ENCODE data around the gene SERPINB12. TPM values are rescaled to one million over a fixed set of nuclear protein-coding genes. Genes with fewer than 3 reads are reported as not detected.

The SERPINB12 gene
- total and polyA plus RNA-seq, 2 of the 13 experiments (the other 11 are each of a cell fraction or from before 2014, with no cell fraction given) = not detected

GRCh38 chr18:63613420-63613819, 71.3 kb downstream of the SERPINB12 start (continued):
- TF ChIP-seq AKNA (CRISPR knock-in tag; IDR thresholded peaks at IDR 0.05; ENCODE audit: borderline replicate concordance) = no peak
- TF ChIP-seq, protein P1, sequence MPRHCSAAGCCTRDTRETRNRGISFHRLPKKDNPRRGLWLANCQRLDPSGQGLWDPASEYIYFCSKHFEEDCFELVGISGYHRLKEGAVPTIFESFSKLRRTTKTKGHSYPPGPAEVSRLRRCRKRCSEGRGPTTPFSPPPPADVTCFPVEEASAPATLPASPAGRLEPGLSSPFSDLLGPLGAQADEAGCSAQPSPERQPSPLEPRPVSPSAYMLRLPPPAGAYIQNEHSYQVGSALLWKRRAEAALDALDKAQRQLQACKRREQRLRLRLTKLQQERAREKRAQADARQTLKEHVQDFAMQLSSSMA (CRISPR knock-in tag; IDR thresholded peaks at IDR 0.05) = no peak
- TF ChIP-seq ZNF614 (CRISPR knock-in tag; IDR thresholded peaks at IDR 0.05; ENCODE audit: borderline replicate concordance) = no peak
- TF ChIP-seq TBX2 (CRISPR knock-in tag; IDR thresholded peaks at IDR 0.05; ENCODE audit: borderline replicate concordance) = no peak
- no peak for TF ChIP-seq HOXA5 (CRISPR knock-in tag; IDR thresholded peaks at IDR 0.05)
- TF ChIP-seq, protein P2, sequence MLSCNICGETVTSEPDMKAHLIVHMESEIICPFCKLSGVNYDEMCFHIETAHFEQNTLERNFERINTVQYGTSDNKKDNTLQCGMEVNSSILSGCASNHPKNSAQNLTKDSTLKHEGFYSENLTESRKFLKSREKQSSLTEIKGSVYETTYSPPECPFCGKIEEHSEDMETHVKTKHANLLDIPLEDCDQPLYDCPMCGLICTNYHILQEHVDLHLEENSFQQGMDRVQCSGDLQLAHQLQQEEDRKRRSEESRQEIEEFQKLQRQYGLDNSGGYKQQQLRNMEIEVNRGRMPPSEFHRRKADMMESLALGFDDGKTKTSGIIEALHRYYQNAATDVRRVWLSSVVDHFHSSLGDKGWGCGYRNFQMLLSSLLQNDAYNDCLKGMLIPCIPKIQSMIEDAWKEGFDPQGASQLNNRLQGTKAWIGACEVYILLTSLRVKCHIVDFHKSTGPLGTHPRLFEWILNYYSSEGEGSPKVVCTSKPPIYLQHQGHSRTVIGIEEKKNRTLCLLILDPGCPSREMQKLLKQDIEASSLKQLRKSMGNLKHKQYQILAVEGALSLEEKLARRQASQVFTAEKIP (CRISPR knock-in tag; IDR thresholded peaks at IDR 0.05; ENCODE audit: borderline replicate concordance) = no peak
- TF ChIP-seq ZNF646 (CRISPR knock-in tag; IDR thresholded peaks at IDR 0.05) = no peak
- TF ChIP-seq BCL6 (CRISPR knock-in tag; IDR thresholded peaks at IDR 0.05) = no peak
- no peak for TF ChIP-seq NFKB2 (CRISPR knock-in tag; IDR thresholded peaks at IDR 0.05; ENCODE audit: borderline replicate concordance)
- no peak for TF ChIP-seq HCFC1 (IDR thresholded peaks at IDR 0.05; ENCODE audit: low read depth, low read length)
- no peak for TF ChIP-seq MTA3 (CRISPR knock-in tag; IDR thresholded peaks at IDR 0.05)
- TF ChIP-seq HOMEZ (CRISPR knock-in tag; IDR thresholded peaks at IDR 0.05; ENCODE audit: low read depth) = no peak

Measured in HepG2 (cell line).